OCI-LY3 (cell line): ENCODE results near the gene IPO5.
"Not testable (repeated sequence)": the region's sequence is repeated elsewhere in the genome, so short reads cannot be mapped to it uniquely, and the experiment has no call there.

Experiments
- EZH2phosphoT487 ChIP-seq: fragments of 200-600 bp; shearing (Covaris generic); IDR thresholded peaks from 2 replicates; pipeline ENCODE4 v1.6.1; 2018; ENCODE audit warnings: antibody characterized with exemption, mixed run types, low read depth
- TF ChIP-seq, protein P1 (sequence below): fragments of 200-600, 300-600 bp; sonication (generic); IDR thresholded peaks from 2 replicates; pipeline ENCODE4 v1.5.1; 2014; ENCODE audit warnings: antibody characterized with exemption, low read length, low read depth

GRCh38 chr13:97949316-97949715, 4.2 kb upstream of the IPO5 start:
- TF ChIP-seq, protein P1, sequence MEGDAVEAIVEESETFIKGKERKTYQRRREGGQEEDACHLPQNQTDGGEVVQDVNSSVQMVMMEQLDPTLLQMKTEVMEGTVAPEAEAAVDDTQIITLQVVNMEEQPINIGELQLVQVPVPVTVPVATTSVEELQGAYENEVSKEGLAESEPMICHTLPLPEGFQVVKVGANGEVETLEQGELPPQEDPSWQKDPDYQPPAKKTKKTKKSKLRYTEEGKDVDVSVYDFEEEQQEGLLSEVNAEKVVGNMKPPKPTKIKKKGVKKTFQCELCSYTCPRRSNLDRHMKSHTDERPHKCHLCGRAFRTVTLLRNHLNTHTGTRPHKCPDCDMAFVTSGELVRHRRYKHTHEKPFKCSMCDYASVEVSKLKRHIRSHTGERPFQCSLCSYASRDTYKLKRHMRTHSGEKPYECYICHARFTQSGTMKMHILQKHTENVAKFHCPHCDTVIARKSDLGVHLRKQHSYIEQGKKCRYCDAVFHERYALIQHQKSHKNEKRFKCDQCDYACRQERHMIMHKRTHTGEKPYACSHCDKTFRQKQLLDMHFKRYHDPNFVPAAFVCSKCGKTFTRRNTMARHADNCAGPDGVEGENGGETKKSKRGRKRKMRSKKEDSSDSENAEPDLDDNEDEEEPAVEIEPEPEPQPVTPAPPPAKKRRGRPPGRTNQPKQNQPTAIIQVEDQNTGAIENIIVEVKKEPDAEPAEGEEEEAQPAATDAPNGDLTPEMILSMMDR, result not testable (repeated sequence)
- TF ChIP-seq EZH2phosphoT487, result not testable (repeated sequence)
